NCI-H2227 treated with DMSO at 0.1 percent for 48 hours (cell line): ENCODE measurements around the gene IL23R.

ENCODE experiments used
- DNase-seq: peaks from one replicate; lab custom pipeline; 2025; lab: John Stamatoyannopoulos, UW

The IL23R gene

GRCh38 chr1:67149179-67149770, 17.0 kb upstream of the IL23R start:
- peak; percentile 51 for DNase-seq

DNA sequence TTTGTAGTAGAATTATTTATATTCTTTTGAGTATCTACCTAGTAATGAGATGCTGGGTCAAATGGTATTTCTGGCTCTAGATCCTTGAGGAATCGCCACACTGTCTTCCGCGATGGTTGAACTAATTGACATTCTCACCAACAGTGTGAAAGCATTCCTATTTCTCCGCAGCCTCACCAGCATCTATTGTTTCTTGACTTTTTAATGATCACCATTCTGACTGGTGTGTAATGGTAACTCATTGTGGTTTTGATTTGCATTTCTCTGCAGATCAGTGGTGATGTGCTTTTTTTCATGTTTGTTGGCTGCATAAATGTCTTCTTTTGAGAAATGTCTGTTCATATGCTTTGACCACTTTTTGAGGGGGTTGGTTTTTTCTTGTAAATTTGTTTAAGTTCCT, 15.3 kb upstream of the IL23R start:
- DNase-seq: no peak

DNA sequence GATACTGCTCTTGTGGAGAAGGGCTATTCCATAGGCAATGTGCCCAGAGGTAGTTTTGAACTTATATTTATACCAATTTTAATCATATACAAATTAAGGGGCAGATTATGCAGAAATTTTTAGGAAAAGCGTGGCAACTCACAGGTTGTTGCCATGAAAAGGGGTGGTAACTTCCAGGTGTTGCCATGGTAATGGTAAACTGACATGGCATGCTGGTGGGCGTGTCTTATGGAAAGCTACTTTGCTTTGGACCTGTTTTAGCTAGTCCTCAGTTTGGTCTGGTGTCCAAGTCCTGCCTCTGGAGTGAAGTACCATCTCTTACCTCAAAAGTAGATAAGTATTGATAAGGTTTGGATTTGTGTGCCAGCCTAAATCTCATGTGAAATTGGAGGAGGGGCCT, 7.9 kb upstream of the IL23R start:
- DNase-seq: no peak

GRCh38 chr1:67159233-67159632, 7.0 kb upstream of the IL23R start:
- DNase-seq: no peak

- DNase-seq: no peak
Measured at GRCh38 chr1:67162954-67163353, 3.3 kb upstream of the IL23R start.

GRCh38 chr1:67165468-67166041, 699 bp upstream of the IL23R start:
- no peak for DNase-seq

DNA sequence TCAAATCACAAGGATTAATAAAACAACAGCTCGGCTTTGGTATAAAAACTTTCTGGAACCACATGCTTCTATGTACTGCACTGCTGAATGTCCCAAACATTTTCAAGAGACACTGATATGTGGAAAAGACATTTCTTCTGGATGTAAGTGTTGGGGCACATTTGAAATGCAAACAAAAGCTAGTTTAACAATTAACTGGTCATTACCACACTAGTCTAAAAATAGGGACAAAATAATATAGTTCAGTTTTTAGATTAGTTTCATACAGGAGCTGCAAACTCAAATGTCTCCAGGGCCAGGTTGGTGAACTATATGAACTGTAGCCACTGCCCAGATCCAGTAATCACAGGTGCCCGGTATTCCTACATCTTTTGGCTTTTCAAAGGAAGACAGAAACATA, 3.2 kb downstream of the IL23R start:
- DNase-seq: no peak

- no peak for DNase-seq
Measured at GRCh38 chr1:67169932-67170331, 3.7 kb downstream of the IL23R start.

DNA sequence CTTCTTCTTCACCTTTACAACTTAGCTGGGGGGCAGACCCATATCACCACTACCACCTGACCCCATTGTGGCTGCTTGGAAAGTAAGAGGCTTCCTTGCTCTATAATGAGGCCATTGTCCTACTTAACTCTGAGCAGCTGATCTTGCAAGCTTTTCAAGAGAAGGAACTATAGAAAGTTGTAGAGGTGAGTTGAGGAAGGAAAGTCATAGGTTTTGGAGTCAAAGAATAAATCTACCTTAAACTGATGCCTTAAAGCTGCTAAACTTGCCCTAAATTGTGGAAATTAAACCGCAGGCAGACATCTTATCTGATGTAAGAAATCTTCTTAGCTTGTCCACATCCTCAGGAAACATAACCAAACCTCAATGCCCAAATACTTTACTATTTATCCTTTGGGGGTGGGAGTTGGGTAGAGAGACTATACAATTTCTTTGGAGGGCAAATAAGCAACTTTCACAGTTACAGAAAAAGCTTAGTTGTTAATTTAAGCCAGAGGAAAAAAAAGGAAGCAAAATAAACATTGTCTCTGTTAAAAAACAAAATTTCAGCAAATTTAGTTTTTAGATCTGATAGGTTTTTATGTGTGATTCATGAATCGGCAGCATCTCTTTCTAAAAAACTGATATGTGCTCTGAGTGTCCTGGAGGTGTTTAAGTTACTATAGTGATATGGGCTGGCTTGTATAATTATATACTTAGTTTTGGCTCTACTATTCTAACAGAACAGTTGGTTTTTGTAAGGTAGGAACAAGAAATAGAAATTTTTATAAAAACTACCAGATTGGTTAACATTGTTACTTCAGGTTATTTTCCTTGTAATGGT, 4.7 kb downstream of the IL23R start:
- no peak for DNase-seq

DNA sequence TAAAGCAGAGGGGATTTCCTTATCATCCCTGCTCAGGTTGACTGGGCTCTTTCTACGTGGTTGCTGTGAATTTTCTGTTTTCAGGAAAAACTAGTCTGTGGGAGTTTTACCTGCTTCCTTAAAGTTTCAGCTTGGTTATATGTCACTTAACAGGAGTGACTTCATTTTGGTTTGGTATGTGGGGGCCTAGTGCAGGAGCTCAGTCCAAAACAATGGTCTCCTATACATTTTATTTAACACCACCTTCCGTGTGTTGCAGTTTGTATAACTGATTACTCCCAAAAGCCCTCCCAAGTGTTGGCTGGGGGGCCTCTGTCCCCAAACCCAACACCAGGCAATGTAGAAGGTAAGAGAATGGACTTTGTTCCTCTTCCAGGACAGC, 5.3 kb downstream of the IL23R start:
- no peak for DNase-seq

DNA sequence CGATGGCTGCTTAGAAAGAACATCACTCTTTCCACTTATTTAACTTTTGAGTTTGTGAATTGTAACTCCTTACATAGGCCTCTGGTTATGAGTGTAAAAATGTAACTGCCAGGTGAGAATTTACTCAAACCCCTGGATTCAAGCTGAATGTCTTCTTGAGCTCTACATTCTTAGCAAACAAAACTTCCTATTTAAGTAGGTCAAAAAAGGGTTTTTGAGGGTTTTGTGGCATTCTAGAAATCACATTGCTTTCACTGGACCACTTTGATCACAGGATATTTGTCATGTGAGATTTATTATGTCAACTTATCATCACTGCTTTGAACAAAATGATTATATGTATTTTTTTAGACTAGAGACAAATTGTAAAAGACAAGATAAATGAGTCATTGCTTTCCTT, 5.7 kb downstream of the IL23R start:
- no peak for DNase-seq

DNA sequence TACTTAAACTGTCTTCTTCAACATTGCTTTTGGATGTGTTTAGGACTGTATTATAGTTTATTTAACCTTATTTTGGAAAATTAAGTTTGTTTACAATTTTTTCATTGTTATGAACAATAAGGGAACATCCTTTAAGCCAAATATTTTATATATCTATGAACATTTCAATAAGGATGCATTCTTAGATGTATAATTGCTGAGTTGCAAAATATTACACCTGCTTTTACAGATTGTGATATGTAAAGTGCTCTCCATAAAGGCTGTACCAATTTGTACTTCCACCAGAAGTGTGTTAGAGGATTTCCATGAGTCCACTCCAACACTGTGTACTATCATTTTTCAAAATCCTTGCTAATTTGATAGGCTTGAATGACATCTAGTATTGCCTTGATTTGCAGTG, 7.7 kb downstream of the IL23R start:
- no peak for DNase-seq

- no peak for DNase-seq
Measured at GRCh38 chr1:67174716-67175284, 8.5 kb downstream of the IL23R start.

- DNase-seq: no peak
Measured at GRCh38 chr1:67175530-67176087, 9.4 kb downstream of the IL23R start.

DNA sequence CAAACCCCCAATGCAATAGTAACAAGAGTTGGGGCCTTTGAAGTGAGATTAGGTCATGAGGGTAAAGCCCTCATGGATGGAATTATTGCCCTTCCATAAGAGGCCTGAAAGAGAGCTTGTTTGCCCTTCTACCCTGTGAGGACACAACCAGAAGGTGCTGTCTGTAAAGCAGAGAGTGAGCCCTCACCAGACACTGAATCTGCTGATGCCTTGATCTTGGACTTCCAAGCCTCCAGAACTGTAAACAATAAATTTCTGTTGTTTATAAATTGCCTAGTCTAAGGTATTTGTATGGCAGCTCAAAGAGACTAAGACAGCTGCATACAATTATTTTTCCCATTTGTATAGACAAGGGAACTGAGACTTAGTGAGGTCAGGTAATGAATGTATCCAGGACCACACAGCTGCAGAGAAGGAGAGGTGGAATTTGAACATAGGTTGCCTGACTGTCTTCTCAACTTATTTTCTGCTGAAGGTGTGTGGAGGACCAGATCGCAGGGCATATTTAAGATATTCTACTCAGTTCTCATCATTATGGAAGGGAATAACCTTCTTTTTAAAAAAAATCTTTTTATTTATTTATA, 18.7 kb downstream of the IL23R start:
- DNase-seq: no peak

DNA sequence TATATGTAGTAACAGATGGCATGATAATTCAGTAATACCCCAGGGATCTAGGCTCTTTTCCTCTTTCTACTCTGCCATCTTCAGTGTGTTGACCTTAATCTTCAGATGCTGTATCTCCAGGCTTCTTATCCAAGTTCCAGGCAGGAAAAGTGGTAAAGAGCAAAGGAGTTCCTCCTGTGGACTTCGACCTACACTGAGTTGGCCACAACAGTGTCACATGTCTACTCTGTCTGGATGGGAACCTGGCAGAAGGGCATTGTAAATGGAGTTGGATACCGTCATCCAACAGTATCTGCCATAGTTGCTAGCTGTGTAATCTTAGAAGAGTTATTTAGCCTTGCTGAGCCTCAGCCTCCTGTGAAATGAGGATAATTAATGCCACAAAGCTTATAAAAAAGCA, 21.9 kb downstream of the IL23R start:
- no peak for DNase-seq

- DNase-seq: no peak
Measured at GRCh38 chr1:67189953-67190352, 23.7 kb downstream of the IL23R start.

DNA sequence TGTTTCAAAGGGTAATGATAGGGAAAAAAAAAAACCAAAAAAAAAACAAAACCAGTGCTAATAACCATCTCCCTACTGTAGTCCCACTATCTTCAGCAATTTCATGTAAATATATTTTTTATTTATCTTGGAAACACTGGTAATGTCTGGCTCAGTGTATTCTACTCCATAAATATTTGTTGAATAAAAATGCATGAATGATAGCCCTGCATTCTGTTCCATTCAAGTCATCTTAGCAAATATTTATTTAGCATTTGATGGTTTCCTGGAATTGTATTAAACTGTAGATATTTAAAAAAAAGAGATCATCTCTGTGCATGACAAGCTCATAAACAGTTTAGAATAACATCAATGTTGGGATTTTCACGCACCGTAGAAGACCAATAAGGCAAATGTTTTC, 24.2 kb downstream of the IL23R start:
- no peak for DNase-seq

DNA sequence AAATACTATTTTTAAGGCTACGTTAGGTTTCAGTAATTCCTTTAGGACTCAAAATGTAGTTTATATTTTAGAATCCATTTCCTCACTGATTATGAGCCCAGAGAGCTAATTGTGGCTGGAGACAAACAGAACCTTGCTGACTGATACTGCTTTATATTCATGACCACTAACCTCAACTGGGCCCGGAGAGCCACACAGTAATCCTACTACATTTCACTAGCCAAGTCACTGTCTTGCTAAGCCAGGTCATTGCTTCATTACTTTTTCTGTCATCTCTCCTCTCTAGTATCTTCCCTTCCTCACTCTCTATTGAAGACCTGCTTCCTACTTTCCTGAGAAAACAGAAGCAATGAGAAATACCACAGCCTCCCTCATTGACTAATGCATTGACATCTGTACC, 24.7 kb downstream of the IL23R start:
- no peak for DNase-seq

DNA sequence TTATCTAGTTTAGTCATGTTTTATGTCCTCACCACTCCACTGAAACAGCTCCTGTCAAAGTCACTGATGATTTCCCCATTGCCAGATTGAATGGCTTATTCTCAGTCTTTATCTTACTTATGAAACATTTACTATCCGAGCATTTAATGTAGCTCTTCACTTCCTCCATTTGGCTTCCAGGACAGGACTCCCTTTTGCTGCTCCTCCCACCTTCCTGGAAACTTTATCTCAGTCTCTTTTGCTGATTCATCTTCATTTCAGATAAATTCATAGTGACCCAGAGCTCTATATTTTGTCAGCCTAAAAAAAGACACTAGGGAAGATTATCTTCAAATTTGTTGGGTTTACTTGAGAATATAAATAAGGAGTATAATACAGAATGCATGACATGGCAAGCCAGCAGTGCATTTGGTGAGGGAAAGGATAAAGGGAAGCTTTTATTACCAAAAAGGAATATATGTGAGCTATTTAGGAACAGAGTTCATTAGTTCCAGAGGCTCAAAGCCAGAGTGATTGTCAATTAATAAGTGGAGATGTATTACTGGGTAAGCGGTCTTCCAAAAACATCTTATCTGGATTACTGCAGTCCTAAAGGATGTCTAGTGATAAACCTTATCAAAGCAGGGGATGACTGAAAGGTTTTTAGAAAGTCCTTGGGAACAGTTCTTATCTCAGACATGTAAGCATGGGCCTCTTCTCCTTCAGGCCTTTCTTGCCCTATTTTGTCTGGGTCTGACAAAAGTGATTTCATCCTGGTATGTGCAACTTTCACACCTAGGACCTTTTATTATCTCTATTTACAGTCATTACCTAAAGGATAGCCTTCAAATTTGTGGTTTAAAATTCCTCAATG, 25.6 kb downstream of the IL23R start:
- no peak for DNase-seq

DNA sequence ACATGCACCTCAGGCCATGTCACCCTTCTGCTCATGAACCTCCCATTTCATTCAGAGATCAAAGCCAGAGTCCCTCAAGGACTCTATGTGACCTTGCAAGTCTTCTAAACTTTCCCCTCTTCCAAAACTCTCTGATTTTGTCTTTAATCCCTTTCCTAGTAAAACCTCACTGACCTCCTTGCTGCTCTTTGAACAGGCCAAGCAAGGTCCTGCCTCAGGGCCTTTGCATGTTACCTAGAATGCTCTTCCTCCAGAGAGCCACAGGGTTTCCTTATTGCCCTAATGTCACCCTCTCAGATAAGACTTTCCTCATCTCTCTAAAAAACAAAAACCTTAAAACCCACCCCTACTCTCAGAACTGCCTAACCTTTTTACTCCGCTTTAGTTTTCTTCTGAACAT, 26.6 kb downstream of the IL23R start:
- DNase-seq: no peak

DNA sequence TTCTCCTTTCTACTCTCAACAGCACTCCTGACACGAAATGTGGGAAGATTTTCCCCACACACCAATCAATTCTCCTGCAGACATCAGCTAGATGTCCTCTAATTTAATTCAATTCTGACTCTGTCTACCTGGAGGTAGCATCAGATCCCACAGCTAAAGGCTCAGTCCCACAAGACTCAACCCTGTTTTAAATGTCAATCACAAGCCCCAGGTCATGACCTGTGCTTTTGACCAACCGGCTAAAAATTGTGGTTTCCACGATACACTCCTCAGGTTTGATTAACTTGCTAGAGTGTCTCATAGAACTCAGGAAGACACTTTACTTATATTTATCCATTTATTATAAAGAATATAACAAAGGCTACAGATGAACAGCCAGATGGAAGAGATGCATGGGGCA, 27.4 kb downstream of the IL23R start:
- DNase-seq: no peak
